ENCODE results near the gene DLG2. TPM values are rescaled to one million over a fixed set of nuclear protein-coding genes. Genes with fewer than 3 reads are reported as not detected.

DLG2 gene
- total and polyA plus RNA-seq, 4 donors = 0.30 to 5.5 (median 0.68) TPM

DNA sequence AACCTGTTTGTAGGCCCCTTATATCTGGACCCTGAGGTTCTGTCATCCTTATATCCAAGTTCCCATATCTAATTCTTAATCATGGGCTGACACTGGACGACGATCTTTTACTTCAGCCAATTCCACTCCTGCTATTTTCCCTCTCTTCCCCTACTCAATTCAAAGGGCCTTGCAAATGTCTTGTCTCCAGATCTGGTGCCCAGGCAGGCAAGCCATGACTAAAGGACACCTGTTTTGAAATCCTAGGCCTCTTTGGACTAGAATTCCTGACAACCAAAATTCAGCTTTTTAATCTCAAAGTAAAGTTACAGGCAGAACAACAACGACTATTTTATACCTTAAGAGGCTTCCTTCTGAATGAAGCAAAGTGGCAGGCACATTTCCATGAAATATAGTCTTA lies 963.4 kb downstream of the DLG2 start:
- DNase-seq (ENCODE audit: low spot score) = no peak
- Histone ChIP-seq H3K9ac (ENCODE audit: low read depth in 1 of 2, low read length in 2 of 2) (no peak overlapping the region), H3K27ac (ENCODE audit: low read depth in 1 of 2, low read length in 2 of 2) (no peak overlapping the region), H3K27me3 (ENCODE audit: control insufficient read depth in 4 of 4, insufficient read depth in 4 of 4, low read length in 3 of 4) (no peaks in the 10 kb centered on the region), H3K4me3 (ENCODE audit: low read depth in 1 of 3, low read length in 3 of 3) (no peak overlapping the region), H3K4me1 (ENCODE audit: control insufficient read depth in 4 of 4, insufficient read depth in 4 of 4, low read length in 3 of 4) (no peaks in the 10 kb centered on the region), H3K9me3 (ENCODE audit: control insufficient read depth in 4 of 4, low read length in 3 of 4) (no peaks in the 10 kb centered on the region), H3K36me3 (ENCODE audit: control insufficient read depth in 4 of 4, insufficient read depth in 3 of 4, low read depth in 1 of 4, low read length in 3 of 4) (no peaks in the 10 kb centered on the region)
- TF ChIP-seq FOXA2 (IDR thresholded peaks at IDR 0.05) (no peak), FOXA1 (IDR thresholded peaks at IDR 0.05) (no peak), HNF4A (conservative IDR thresholded peaks at IDR 0.05) (no peak), TAF1 (conservative IDR thresholded peaks at IDR 0.05) (no peak), HNF4G (IDR thresholded peaks at IDR 0.05) (no peak)
- TF ChIP-seq, protein P1, sequence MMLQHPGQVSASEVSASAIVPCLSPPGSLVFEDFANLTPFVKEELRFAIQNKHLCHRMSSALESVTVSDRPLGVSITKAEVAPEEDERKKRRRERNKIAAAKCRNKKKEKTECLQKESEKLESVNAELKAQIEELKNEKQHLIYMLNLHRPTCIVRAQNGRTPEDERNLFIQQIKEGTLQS (IDR thresholded peaks at IDR 0.05) = no peak
- TF ChIP-seq, protein P2, sequence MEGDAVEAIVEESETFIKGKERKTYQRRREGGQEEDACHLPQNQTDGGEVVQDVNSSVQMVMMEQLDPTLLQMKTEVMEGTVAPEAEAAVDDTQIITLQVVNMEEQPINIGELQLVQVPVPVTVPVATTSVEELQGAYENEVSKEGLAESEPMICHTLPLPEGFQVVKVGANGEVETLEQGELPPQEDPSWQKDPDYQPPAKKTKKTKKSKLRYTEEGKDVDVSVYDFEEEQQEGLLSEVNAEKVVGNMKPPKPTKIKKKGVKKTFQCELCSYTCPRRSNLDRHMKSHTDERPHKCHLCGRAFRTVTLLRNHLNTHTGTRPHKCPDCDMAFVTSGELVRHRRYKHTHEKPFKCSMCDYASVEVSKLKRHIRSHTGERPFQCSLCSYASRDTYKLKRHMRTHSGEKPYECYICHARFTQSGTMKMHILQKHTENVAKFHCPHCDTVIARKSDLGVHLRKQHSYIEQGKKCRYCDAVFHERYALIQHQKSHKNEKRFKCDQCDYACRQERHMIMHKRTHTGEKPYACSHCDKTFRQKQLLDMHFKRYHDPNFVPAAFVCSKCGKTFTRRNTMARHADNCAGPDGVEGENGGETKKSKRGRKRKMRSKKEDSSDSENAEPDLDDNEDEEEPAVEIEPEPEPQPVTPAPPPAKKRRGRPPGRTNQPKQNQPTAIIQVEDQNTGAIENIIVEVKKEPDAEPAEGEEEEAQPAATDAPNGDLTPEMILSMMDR (IDR thresholded peaks at IDR 0.05; ENCODE audit: low read depth, low read length, missing input control) = no peak
- TF ChIP-seq, protein P3, sequence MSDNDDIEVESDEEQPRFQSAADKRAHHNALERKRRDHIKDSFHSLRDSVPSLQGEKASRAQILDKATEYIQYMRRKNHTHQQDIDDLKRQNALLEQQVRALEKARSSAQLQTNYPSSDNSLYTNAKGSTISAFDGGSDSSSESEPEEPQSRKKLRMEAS (IDR thresholded peaks at IDR 0.05) = no peak
- TF ChIP-seq, protein P4, sequence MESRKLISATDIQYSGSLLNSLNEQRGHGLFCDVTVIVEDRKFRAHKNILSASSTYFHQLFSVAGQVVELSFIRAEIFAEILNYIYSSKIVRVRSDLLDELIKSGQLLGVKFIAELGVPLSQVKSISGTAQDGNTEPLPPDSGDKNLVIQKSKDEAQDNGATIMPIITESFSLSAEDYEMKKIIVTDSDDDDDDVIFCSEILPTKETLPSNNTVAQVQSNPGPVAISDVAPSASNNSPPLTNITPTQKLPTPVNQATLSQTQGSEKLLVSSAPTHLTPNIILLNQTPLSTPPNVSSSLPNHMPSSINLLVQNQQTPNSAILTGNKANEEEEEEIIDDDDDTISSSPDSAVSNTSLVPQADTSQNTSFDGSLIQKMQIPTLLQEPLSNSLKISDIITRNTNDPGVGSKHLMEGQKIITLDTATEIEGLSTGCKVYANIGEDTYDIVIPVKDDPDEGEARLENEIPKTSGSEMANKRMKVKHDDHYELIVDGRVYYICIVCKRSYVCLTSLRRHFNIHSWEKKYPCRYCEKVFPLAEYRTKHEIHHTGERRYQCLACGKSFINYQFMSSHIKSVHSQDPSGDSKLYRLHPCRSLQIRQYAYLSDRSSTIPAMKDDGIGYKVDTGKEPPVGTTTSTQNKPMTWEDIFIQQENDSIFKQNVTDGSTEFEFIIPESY (IDR thresholded peaks at IDR 0.05) = no peak
- WGBS = 78% methylated on average over 3 of the region's 3 CpGs

DNA sequence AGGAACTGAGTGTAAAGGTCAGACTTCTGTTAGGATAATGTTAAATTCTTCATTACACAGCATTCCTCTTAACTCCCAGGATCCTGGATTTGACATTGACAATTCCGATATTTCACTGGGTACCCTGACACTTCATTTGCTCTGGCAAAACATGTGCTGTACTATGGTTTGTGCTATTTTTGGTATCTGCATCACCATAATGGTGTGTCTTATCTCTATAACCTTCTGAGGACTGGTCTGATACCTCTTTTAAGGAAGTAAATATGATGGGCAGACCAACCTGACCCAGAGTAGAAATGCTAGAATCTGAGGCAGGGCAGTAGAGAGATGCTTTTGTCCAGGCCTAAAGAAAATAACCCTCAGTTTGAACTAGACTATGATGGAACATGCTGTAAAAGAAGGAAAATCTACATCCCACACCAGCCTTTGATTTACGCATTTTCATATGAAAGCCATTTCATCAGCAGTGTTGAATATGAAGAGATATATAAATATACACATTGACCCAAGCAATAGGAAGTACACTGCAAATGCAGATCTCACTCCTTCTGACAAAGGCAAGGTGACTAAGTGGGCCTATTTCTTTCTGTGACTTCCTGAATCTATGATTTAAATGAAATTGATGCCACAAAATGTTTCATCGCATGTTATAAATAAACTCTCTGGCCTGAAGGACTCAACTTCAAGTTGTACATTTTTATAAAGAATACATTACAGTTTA lies 966.7 kb downstream of the DLG2 start:
- H3K9me3 ChIP-seq (ENCODE audit: control insufficient read depth in 4 of 4, low read length in 3 of 4) = no peaks in the 10 kb centered on the region
- H3K4me3 ChIP-seq (ENCODE audit: low read depth in 1 of 3, low read length in 3 of 3) = no peak overlapping the region
- H3K4me1 ChIP-seq (ENCODE audit: control insufficient read depth in 4 of 4, insufficient read depth in 4 of 4, low read length in 3 of 4) = no peaks in the 10 kb centered on the region
- no peak overlapping the region for H3K9ac ChIP-seq (ENCODE audit: low read depth in 1 of 2, low read length in 2 of 2)
- TF ChIP-seq RAD21 (IDR thresholded peaks at IDR 0.05) = no peak
- TF ChIP-seq TAF1 (conservative IDR thresholded peaks at IDR 0.05) = no peak
- TF ChIP-seq, protein P5, sequence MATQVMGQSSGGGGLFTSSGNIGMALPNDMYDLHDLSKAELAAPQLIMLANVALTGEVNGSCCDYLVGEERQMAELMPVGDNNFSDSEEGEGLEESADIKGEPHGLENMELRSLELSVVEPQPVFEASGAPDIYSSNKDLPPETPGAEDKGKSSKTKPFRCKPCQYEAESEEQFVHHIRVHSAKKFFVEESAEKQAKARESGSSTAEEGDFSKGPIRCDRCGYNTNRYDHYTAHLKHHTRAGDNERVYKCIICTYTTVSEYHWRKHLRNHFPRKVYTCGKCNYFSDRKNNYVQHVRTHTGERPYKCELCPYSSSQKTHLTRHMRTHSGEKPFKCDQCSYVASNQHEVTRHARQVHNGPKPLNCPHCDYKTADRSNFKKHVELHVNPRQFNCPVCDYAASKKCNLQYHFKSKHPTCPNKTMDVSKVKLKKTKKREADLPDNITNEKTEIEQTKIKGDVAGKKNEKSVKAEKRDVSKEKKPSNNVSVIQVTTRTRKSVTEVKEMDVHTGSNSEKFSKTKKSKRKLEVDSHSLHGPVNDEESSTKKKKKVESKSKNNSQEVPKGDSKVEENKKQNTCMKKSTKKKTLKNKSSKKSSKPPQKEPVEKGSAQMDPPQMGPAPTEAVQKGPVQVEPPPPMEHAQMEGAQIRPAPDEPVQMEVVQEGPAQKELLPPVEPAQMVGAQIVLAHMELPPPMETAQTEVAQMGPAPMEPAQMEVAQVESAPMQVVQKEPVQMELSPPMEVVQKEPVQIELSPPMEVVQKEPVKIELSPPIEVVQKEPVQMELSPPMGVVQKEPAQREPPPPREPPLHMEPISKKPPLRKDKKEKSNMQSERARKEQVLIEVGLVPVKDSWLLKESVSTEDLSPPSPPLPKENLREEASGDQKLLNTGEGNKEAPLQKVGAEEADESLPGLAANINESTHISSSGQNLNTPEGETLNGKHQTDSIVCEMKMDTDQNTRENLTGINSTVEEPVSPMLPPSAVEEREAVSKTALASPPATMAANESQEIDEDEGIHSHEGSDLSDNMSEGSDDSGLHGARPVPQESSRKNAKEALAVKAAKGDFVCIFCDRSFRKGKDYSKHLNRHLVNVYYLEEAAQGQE (IDR thresholded peaks at IDR 0.05) = no peak
- TF ChIP-seq FOXA1 (IDR thresholded peaks at IDR 0.05) = no peak
- TF ChIP-seq GABPA (IDR thresholded peaks at IDR 0.05 in 1 of 2, conservative IDR thresholded peaks at IDR 0.05 in 1 of 2) = no peak
- TF ChIP-seq NR2F2 (IDR thresholded peaks at IDR 0.05) = no peak
- TF ChIP-seq, protein P3 (IDR thresholded peaks at IDR 0.05) = no peak
- TF ChIP-seq YY1 (IDR thresholded peaks at IDR 0.05) = no peak
- TF ChIP-seq, protein P4 (IDR thresholded peaks at IDR 0.05) = no peak
- TF ChIP-seq, protein P2 (IDR thresholded peaks at IDR 0.05; ENCODE audit: low read depth, low read length, missing input control) = no peak
- TF ChIP-seq, protein P1 (IDR thresholded peaks at IDR 0.05) = no peak
- no peak for TF ChIP-seq EGR1 (IDR thresholded peaks at IDR 0.05; ENCODE audit: low read depth in 2 of 2)
- no peak for TF ChIP-seq SP1 (IDR thresholded peaks at IDR 0.05)
- WGBS = 96% methylated on average over 3 of the region's 3 CpGs
- H3K27ac ChIP-seq (ENCODE audit: low read depth in 1 of 2, low read length in 2 of 2) = no peak overlapping the region
- H3K27me3 ChIP-seq (ENCODE audit: control insufficient read depth in 4 of 4, insufficient read depth in 4 of 4, low read length in 3 of 4) = no peaks in the 10 kb centered on the region
- no peaks in the 10 kb centered on the region for H3K36me3 ChIP-seq (ENCODE audit: control insufficient read depth in 4 of 4, insufficient read depth in 3 of 4, low read depth in 1 of 4, low read length in 3 of 4)
- no peak for DNase-seq (ENCODE audit: low spot score)
